HCT116 (cell line): ENCODE measurements around the gene CELA2B. TPM values are rescaled to one million over a fixed set of nuclear protein-coding genes. Genes with fewer than 3 reads are reported as not detected.

Source experiments
- ATAC-seq: fragments of 200-7000 bp; cut with Tn5 transposase; 2 replicates; pipeline ENCODE4 v1.9.1; 2020; ENCODE audit warnings: mild to moderate bottlenecking, moderate library complexity
- BruUV-seq: library from RNA; stranded (reverse); fragments of 400-500 nt; replicated peaks from 2 replicates; lab custom pipeline; 2021; lab: Mats Ljungman, UMichigan
- CTCF ChIA-PET: fragments of 300-600 bp; sonication (Branson Sonifier 250); formaldehyde crosslinking; loops from one replicate; lab custom pipeline; 2021; ENCODE audit warnings: antibody characterized with exemption; lab: Charles Lee
- POLR2A ChIA-PET: fragments of 300-600, 350-600 bp; sonication (Branson Sonifier 250); formaldehyde crosslinking; loops from one replicate; lab custom pipeline; 2021; ENCODE audit warnings: antibody characterized with exemption; lab: Charles Lee
- RAD21 ChIA-PET, 2 experiments: fragments of 300-600 bp; sonication (Branson Sonifier 250); formaldehyde crosslinking; loops; one replicate each; lab custom pipeline; 2023; ENCODE audit warnings: low total read pairs in 2 of 2; ENCODE audit not compliant: uncharacterized antibody in 2 of 2, unreplicated experiment in 2 of 2, low non-redundant PET in 1 of 2; lab: Charles Lee
- DNase-seq: peaks from one replicate; pipeline ENCODE4 v3.0.0-alpha.2; 2010; ENCODE audit warnings: low read depth, low spot score
- H2AFZ ChIP-seq: fragments of 200-600 bp; shearing (Covaris generic), sonication (generic); 2 replicates; pipeline ENCODE4 v1.6.1; 2017; ENCODE audit warnings: low read depth, mixed run types, mixed read lengths, antibody characterized with exemption, low read length; ENCODE audit not compliant: poor library complexity, severe bottlenecking
- H3K27ac ChIP-seq: 2 replicates; pipeline ENCODE4 v1.5.1; 2012; ENCODE audit warnings: low read depth, low read length
- H3K27me3 ChIP-seq: fragments of 200-600 bp; sonication (generic); 2 replicates; pipeline ENCODE4 v1.6.1; 2016; ENCODE audit warnings: mixed run types, low read length, mixed read lengths; ENCODE audit not compliant: insufficient read depth
- H3K36me3 ChIP-seq, 2 experiments: fragments of 200-500 bp in 1 of 2; fragments of 200-600 bp in 1 of 2; sonication (Bioruptor generic) in 1 of 2; sonication (generic) in 1 of 2; 2 replicates each; pipeline versions ENCODE4 v1.5.1 to v1.6.1; 2014 to 2016; ENCODE audit warnings: low read length in 2 of 2, inconsistent platforms in 1 of 2, mixed read lengths in 1 of 2, mixed run types in 1 of 2; ENCODE audit not compliant: insufficient read depth in 2 of 2, control insufficient read depth in 1 of 2
- H3K4me1 ChIP-seq, 2 experiments: fragments of 200-600 bp in 1 of 2; sonication (generic) in 1 of 2; 2 replicates each; pipeline versions ENCODE4 v1.5.1 to v1.6.1; 2012 to 2017; ENCODE audit warnings: low read length in 2 of 2, inconsistent platforms in 1 of 2, mild to moderate bottlenecking in 1 of 2, mixed read lengths in 1 of 2, mixed run types in 1 of 2, moderate library complexity in 1 of 2; ENCODE audit not compliant: insufficient read depth in 2 of 2, control insufficient read depth in 1 of 2
- H3K4me2 ChIP-seq: fragments of 200-600 bp; sonication (generic); 2 replicates; pipeline ENCODE4 v1.6.1; 2017; ENCODE audit warnings: mixed run types, low read length, mixed read lengths
- H3K4me3 ChIP-seq, 2 experiments: fragments of 200-600 bp in 1 of 2; sonication (generic) in 1 of 2; replicated peaks in 1 of 2; 2 replicates each; pipeline ENCODE4 v1.5.1; 2011 to 2016; ENCODE audit warnings: low read length in 2 of 2, control low read depth in 1 of 2, low read depth in 1 of 2, mild to moderate bottlenecking in 1 of 2, mixed read lengths in 1 of 2, mixed run types in 1 of 2
- H3K79me2 ChIP-seq: fragments of 200-600 bp; sonication (generic); 2 replicates; pipeline ENCODE4 v1.6.1; 2017; ENCODE audit warnings: mild to moderate bottlenecking, mixed run types, low read length, moderate library complexity, mixed read lengths; ENCODE audit not compliant: insufficient read depth
- H3K9ac ChIP-seq: fragments of 200-600 bp; sonication (generic); 2 replicates; pipeline ENCODE4 v1.6.1; 2016; ENCODE audit warnings: low read length, mixed read lengths
- H3K9me2 ChIP-seq: fragments of 200-600 bp; sonication (generic), shearing (Covaris generic); 2 replicates; pipeline ENCODE4 v1.6.1; 2017; ENCODE audit warnings: mixed run types, mild to moderate bottlenecking, moderate library complexity; ENCODE audit not compliant: insufficient read depth
- H3K9me3 ChIP-seq, 2 experiments: fragments of 200-500 bp in 1 of 2; fragments of 200-600 bp in 1 of 2; sonication (Bioruptor generic) in 1 of 2; sonication (generic) in 1 of 2; 2 replicates each; pipeline ENCODE4 v1.6.1; 2014 to 2017; ENCODE audit warnings: low read length in 2 of 2, mixed read lengths in 2 of 2, inconsistent platforms in 1 of 2, low read depth in 1 of 2, mild to moderate bottlenecking in 1 of 2, mixed run types in 1 of 2, moderate library complexity in 1 of 2; ENCODE audit not compliant: control insufficient read depth in 1 of 2, insufficient read depth in 1 of 2
- H4K20me1 ChIP-seq: fragments of 200-600 bp; sonication (generic), shearing (Covaris generic); 2 replicates; pipeline ENCODE4 v1.6.1; 2017; ENCODE audit warnings: mixed run types, mild to moderate bottlenecking, moderate library complexity; ENCODE audit not compliant: insufficient read depth
- CBX3 ChIP-seq: IDR thresholded peaks from 2 replicates; pipeline ENCODE4 v1.6.1; 2012; ENCODE audit warnings: low read depth
- ELF1 ChIP-seq: IDR thresholded peaks from 2 replicates; pipeline ENCODE4 v1.6.1; 2012; ENCODE audit warnings: low read depth, borderline replicate concordance
- POLR2AphosphoS5 ChIP-seq: IDR thresholded peaks from 2 replicates; pipeline ENCODE4 v1.6.1; 2011; ENCODE audit warnings: mild to moderate bottlenecking, low read depth, low read length, moderate library complexity
- SP1 ChIP-seq: IDR thresholded peaks from 2 replicates; pipeline ENCODE4 v1.6.1; 2012; ENCODE audit warnings: low read depth
- intact Hi-C: fragments of 100-400 bp; cut with micrococcal nuclease; formaldehyde crosslinking; loops from 2 replicates; pipeline ENCODE4 v1.10.0; 2022
- total RNA-seq: library from RNA; stranded (reverse); gene quantifications from one replicate; pipeline ENCODE4 v1.2.1, GENCODE V29; 2021; ENCODE audit not compliant: unreplicated experiment

Gene CELA2B
- total RNA-seq, 1 experiment from 2014 or later, result not detected

- H3K9me2 ChIP-seq, result no peaks in the 10 kb centered on the region
- H3K79me2 ChIP-seq, result peaks cover 26% of the 10 kb centered on the region
- H3K9me3 ChIP-seq, result no peaks in the 10 kb centered on the region
- peak; percentile 98 for DNase-seq
- no peak for TF ChIP-seq SP1
- peak; percentile 62 for TF ChIP-seq POLR2AphosphoS5
- peak overlapping the region; percentile 50 to 84 for H3K4me3 ChIP-seq
- peak overlapping the region; percentile 77 for H3K4me2 ChIP-seq
- RAD21 ChIA-PET, result no interaction called here
- 0 out of 4 replicates have a peak, but pooled peaks cover 0 to 2% of the 10 kb centered on the region in 2 experiments for H3K36me3 ChIP-seq
- CTCF ChIA-PET, result no interaction called here
- peak overlapping the region; percentile 54 for H3K27ac ChIP-seq
- POLR2A ChIA-PET, result no interaction called here
- peak; percentile 62 for ATAC-seq
- H2AFZ ChIP-seq, result no peak overlapping the region
- BruUV-seq, result no TSS peak
- peak overlapping the region; percentile 90 for H3K9ac ChIP-seq
- H3K4me1 ChIP-seq, result peaks cover 10 to 31% of the 10 kb centered on the region in 2 experiments
- H4K20me1 ChIP-seq, result no peaks in the 10 kb centered on the region
- intact Hi-C loops, result loop anchor here (5.0 kb wide), 2 partner anchors 92 to 622 kb away; partner anchors contain the start of gene DDI2
- H3K27me3 ChIP-seq, result no peaks in the 10 kb centered on the region
These were observed 49.4 kb downstream of the CELA2B start for GRCh38 chr1:15525050-15526020.

GRCh38 chr1:15526021-15526489 lies 50.2 kb downstream of the CELA2B start:
- peak overlapping the region; percentile 77 for H3K4me2 ChIP-seq
- RAD21 ChIA-PET, result no interaction called here
- DNase-seq (no peak), ATAC-seq (no peak)
- intact Hi-C loops, result loop anchor here (5.0 kb wide), 2 partner anchors 91 to 621 kb away; partner anchors contain the start of gene DDI2
- H4K20me1 ChIP-seq, result no peaks in the 10 kb centered on the region
- H3K4me1 ChIP-seq, result peaks cover 10 to 31% of the 10 kb centered on the region in 2 experiments
- no TSS peak for BruUV-seq
- H2AFZ ChIP-seq, result no peak overlapping the region
- H3K27me3 ChIP-seq, result no peaks in the 10 kb centered on the region
- peak overlapping the region; percentile 90 for H3K9ac ChIP-seq
- peak overlapping the region; percentile 50 to 84 for H3K4me3 ChIP-seq
- TF ChIP-seq CBX3 (0 out of 2 replicates have a peak, but pooled peaks have one; percentile 29), ELF1 (no peak)
- H3K27ac ChIP-seq, result peak overlapping the region; percentile 54
- H3K79me2 ChIP-seq, result peaks cover 26% of the 10 kb centered on the region
- no peaks in the 10 kb centered on the region for H3K9me2 ChIP-seq
- CTCF ChIA-PET, result no interaction called here
- H3K36me3 ChIP-seq, result 0 out of 4 replicates have a peak, but pooled peaks cover 0 to 2% of the 10 kb centered on the region in 2 experiments
- POLR2A ChIA-PET, result no interaction called here
- H3K9me3 ChIP-seq, result no peaks in the 10 kb centered on the region
